ENCODE data around the gene EXOC3L1.

The EXOC3L1 gene

GRCh38 chr16:67207249-67208091 is 17.5 kb upstream of the EXOC3L1 start:
- H3K4me3 ChIP-seq (ENCODE audit: low read depth in 1 of 5, low read length in 5 of 5), result no peak overlapping the region

GRCh38 chr16:67206838-67207248 is 16.9 kb upstream of the EXOC3L1 start:
- Histone ChIP-seq H3K36me3 (ENCODE audit: control insufficient read depth in 5 of 5, insufficient read depth in 5 of 5, low read length in 5 of 5) (peaks cover 0 to 77% (median 39%) of the 10 kb centered on the region in 5 donors), H3K9me3 (ENCODE audit: control insufficient read depth in 5 of 5, low read length in 5 of 5) (no peaks in the 10 kb centered on the region), H3K27ac (ENCODE audit: low read depth, low read length) (no peak overlapping the region), H3K4me1 (ENCODE audit: control insufficient read depth in 5 of 5, insufficient read depth in 5 of 5, low read length in 5 of 5) (no peaks in the 10 kb centered on the region), H3K9ac (ENCODE audit: low read length in 5 of 5) (no peak overlapping the region), H3K4me3 (ENCODE audit: low read depth in 1 of 5, low read length in 5 of 5) (no peak overlapping the region), H3K27me3 (ENCODE audit: control insufficient read depth in 5 of 5, insufficient read depth in 4 of 5, low read length in 5 of 5) (no peaks in the 10 kb centered on the region)

More at GRCh38 chr16:67207249-67208091, 17.5 kb upstream of the EXOC3L1 start:
- H3K36me3 ChIP-seq (ENCODE audit: control insufficient read depth in 5 of 5, insufficient read depth in 5 of 5, low read length in 5 of 5), result peaks cover 0 to 71% (median 33%) of the 10 kb centered on the region in 5 donors
- H3K27ac ChIP-seq (ENCODE audit: low read depth, low read length), result no peak overlapping the region
- no peaks in the 10 kb centered on the region for H3K9me3 ChIP-seq (ENCODE audit: control insufficient read depth in 5 of 5, low read length in 5 of 5)
- H3K9ac ChIP-seq (ENCODE audit: low read length in 5 of 5), result no peak overlapping the region
- no peaks in the 10 kb centered on the region for H3K4me1 ChIP-seq (ENCODE audit: control insufficient read depth in 5 of 5, insufficient read depth in 5 of 5, low read length in 5 of 5)
- no peaks in the 10 kb centered on the region for H3K27me3 ChIP-seq (ENCODE audit: control insufficient read depth in 5 of 5, insufficient read depth in 4 of 5, low read length in 5 of 5)

GRCh38 chr16:67206129-67206837 is 16.3 kb upstream of the EXOC3L1 start:
- Histone ChIP-seq H3K9me3 (ENCODE audit: control insufficient read depth in 5 of 5, low read length in 5 of 5) (no peaks in the 10 kb centered on the region), H3K27me3 (ENCODE audit: control insufficient read depth in 5 of 5, insufficient read depth in 4 of 5, low read length in 5 of 5) (no peaks in the 10 kb centered on the region), H3K27ac (ENCODE audit: low read depth, low read length) (no peak overlapping the region), H3K36me3 (ENCODE audit: control insufficient read depth in 5 of 5, insufficient read depth in 5 of 5, low read length in 5 of 5) (peaks cover 0 to 77% (median 43%) of the 10 kb centered on the region in 5 donors), H3K9ac (ENCODE audit: low read length in 5 of 5) (no peak overlapping the region), H3K4me1 (ENCODE audit: control insufficient read depth in 5 of 5, insufficient read depth in 5 of 5, low read length in 5 of 5) (no peaks in the 10 kb centered on the region), H3K4me3 (ENCODE audit: low read depth in 1 of 5, low read length in 5 of 5) (no peak overlapping the region)

- H3K4me3 ChIP-seq (ENCODE audit: low read depth in 1 of 5, low read length in 5 of 5), result no peak overlapping the region
- no peak overlapping the region for H3K27ac ChIP-seq (ENCODE audit: low read depth, low read length)
- peaks cover 0 to 6% (median 4%) of the 10 kb centered on the region in 5 donors for H3K4me1 ChIP-seq (ENCODE audit: control insufficient read depth in 5 of 5, insufficient read depth in 5 of 5, low read length in 5 of 5)
- H3K9me3 ChIP-seq (ENCODE audit: control insufficient read depth in 5 of 5, low read length in 5 of 5), result no peaks in the 10 kb centered on the region
- H3K36me3 ChIP-seq (ENCODE audit: control insufficient read depth in 5 of 5, insufficient read depth in 5 of 5, low read length in 5 of 5), result peaks cover 0 to 68% (median 42%) of the 10 kb centered on the region in 5 donors
- no peak overlapping the region for H3K9ac ChIP-seq (ENCODE audit: low read length in 5 of 5)
- H3K27me3 ChIP-seq (ENCODE audit: control insufficient read depth in 5 of 5, insufficient read depth in 4 of 5, low read length in 5 of 5), result no peaks in the 10 kb centered on the region
These were observed 14.1 kb upstream of the EXOC3L1 start for GRCh38 chr16:67204076-67204475.

- Histone ChIP-seq H3K9me3 (ENCODE audit: control insufficient read depth in 5 of 5, low read length in 5 of 5) (no peaks in the 10 kb centered on the region), H3K4me3 (ENCODE audit: low read depth in 1 of 5, low read length in 5 of 5) (no peak overlapping the region), H3K36me3 (ENCODE audit: control insufficient read depth in 5 of 5, insufficient read depth in 5 of 5, low read length in 5 of 5) (peaks cover 0 to 71% (median 46%) of the 10 kb centered on the region in 5 donors), H3K27me3 (ENCODE audit: control insufficient read depth in 5 of 5, insufficient read depth in 4 of 5, low read length in 5 of 5) (no peaks in the 10 kb centered on the region), H3K27ac (ENCODE audit: low read depth, low read length) (no peak overlapping the region), H3K4me1 (ENCODE audit: control insufficient read depth in 5 of 5, insufficient read depth in 5 of 5, low read length in 5 of 5) (peaks cover 1 to 16% (median 15%) of the 10 kb centered on the region in 5 donors), H3K9ac (ENCODE audit: low read length in 5 of 5) (no peak overlapping the region)
These were observed 13.1 kb upstream of the EXOC3L1 start for GRCh38 chr16:67202956-67203493.

GRCh38 chr16:67202426-67202825 is 12.5 kb upstream of the EXOC3L1 start:
- peaks cover 0 to 71% (median 52%) of the 10 kb centered on the region in 5 donors for H3K36me3 ChIP-seq (ENCODE audit: control insufficient read depth in 5 of 5, insufficient read depth in 5 of 5, low read length in 5 of 5)
- H3K4me1 ChIP-seq (ENCODE audit: control insufficient read depth in 5 of 5, insufficient read depth in 5 of 5, low read length in 5 of 5), result peaks cover 1 to 22% (median 20%) of the 10 kb centered on the region in 5 donors

GRCh38 chr16:67201411-67202345 is 11.7 kb upstream of the EXOC3L1 start:
- H3K27me3 ChIP-seq (ENCODE audit: control insufficient read depth in 5 of 5, insufficient read depth in 4 of 5, low read length in 5 of 5), result no peaks in the 10 kb centered on the region
- no peak overlapping the region for H3K9ac ChIP-seq (ENCODE audit: low read length in 5 of 5)
- H3K4me3 ChIP-seq (ENCODE audit: low read depth in 1 of 5, low read length in 5 of 5), result no peak overlapping the region
- no peaks in the 10 kb centered on the region for H3K9me3 ChIP-seq (ENCODE audit: control insufficient read depth in 5 of 5, low read length in 5 of 5)
- H3K4me1 ChIP-seq (ENCODE audit: control insufficient read depth in 5 of 5, insufficient read depth in 5 of 5, low read length in 5 of 5), result peaks cover 1 to 27% (median 25%) of the 10 kb centered on the region in 5 donors
- H3K27ac ChIP-seq (ENCODE audit: low read depth, low read length), result no peak overlapping the region
- peaks cover 0 to 71% (median 54%) of the 10 kb centered on the region in 5 donors for H3K36me3 ChIP-seq (ENCODE audit: control insufficient read depth in 5 of 5, insufficient read depth in 5 of 5, low read length in 5 of 5)

More at GRCh38 chr16:67202426-67202825, 12.5 kb upstream of the EXOC3L1 start:
- Histone ChIP-seq H3K27me3 (ENCODE audit: control insufficient read depth in 5 of 5, insufficient read depth in 4 of 5, low read length in 5 of 5) (no peaks in the 10 kb centered on the region), H3K4me3 (ENCODE audit: low read depth in 1 of 5, low read length in 5 of 5) (no peak overlapping the region), H3K9ac (ENCODE audit: low read length in 5 of 5) (no peak overlapping the region), H3K27ac (ENCODE audit: low read depth, low read length) (no peak overlapping the region), H3K9me3 (ENCODE audit: control insufficient read depth in 5 of 5, low read length in 5 of 5) (no peaks in the 10 kb centered on the region)

GRCh38 chr16:67200491-67200890 is 10.6 kb upstream of the EXOC3L1 start:
- H3K4me1 ChIP-seq (ENCODE audit: control insufficient read depth in 5 of 5, insufficient read depth in 5 of 5, low read length in 5 of 5), result peaks cover 1 to 27% (median 25%) of the 10 kb centered on the region in 5 donors
- no peak overlapping the region for H3K27ac ChIP-seq (ENCODE audit: low read depth, low read length)
- H3K9ac ChIP-seq (ENCODE audit: low read length in 5 of 5), result no peak overlapping the region
- no peaks in the 10 kb centered on the region for H3K27me3 ChIP-seq (ENCODE audit: control insufficient read depth in 5 of 5, insufficient read depth in 4 of 5, low read length in 5 of 5)
- no peaks in the 10 kb centered on the region for H3K9me3 ChIP-seq (ENCODE audit: control insufficient read depth in 5 of 5, low read length in 5 of 5)
- H3K36me3 ChIP-seq (ENCODE audit: control insufficient read depth in 5 of 5, insufficient read depth in 5 of 5, low read length in 5 of 5), result peaks cover 0 to 72% (median 63%) of the 10 kb centered on the region in 5 donors
- H3K4me3 ChIP-seq (ENCODE audit: low read depth in 1 of 5, low read length in 5 of 5), result no peak overlapping the region

- Histone ChIP-seq H3K9ac (ENCODE audit: low read length in 5 of 5) (no peak overlapping the region), H3K36me3 (ENCODE audit: control insufficient read depth in 5 of 5, insufficient read depth in 5 of 5, low read length in 5 of 5) (peaks cover 0 to 79% (median 70%) of the 10 kb centered on the region in 5 donors), H3K4me1 (ENCODE audit: control insufficient read depth in 5 of 5, insufficient read depth in 5 of 5, low read length in 5 of 5) (peaks cover 1 to 27% (median 25%) of the 10 kb centered on the region in 5 donors), H3K9me3 (ENCODE audit: control insufficient read depth in 5 of 5, low read length in 5 of 5) (no peaks in the 10 kb centered on the region), H3K27me3 (ENCODE audit: control insufficient read depth in 5 of 5, insufficient read depth in 4 of 5, low read length in 5 of 5) (no peaks in the 10 kb centered on the region), H3K4me3 (ENCODE audit: low read depth in 1 of 5, low read length in 5 of 5) (no peak overlapping the region), H3K27ac (ENCODE audit: low read depth, low read length) (no peak overlapping the region)
These were observed 9.9 kb upstream of the EXOC3L1 start for GRCh38 chr16:67199808-67200198.

Measured in subcutaneous abdominal adipose tissue (tissue), 5 donors.